Transverse colon (tissue), 4 donors: ENCODE results near the gene PLA2G4D. TPM values are rescaled to one million over a fixed set of nuclear protein-coding genes. Genes with fewer than 3 reads are reported as not detected.

ENCODE experiments used
- DNase-seq: peaks from one replicate; pipeline ENCODE4 v3.0.0-alpha.2; 2019
- H3K27ac ChIP-seq, 4 donors: fragments of 200-600 bp; sonication (generic); 2 replicates each; pipeline ENCODE4 v1.5.1; 2016 to 2018; ENCODE audit warnings: inconsistent platforms in 4 of 4
- H3K27me3 ChIP-seq: fragments of 200-600 bp; sonication (generic); 2 replicates; pipeline ENCODE4 v1.5.1; 2017; ENCODE audit warnings: inconsistent platforms
- H3K36me3 ChIP-seq, 4 donors: fragments of 200-600 bp; sonication (generic); 2 replicates each; pipeline ENCODE4 v1.5.1; 2017 to 2019; ENCODE audit warnings: inconsistent platforms in 4 of 4
- H3K4me1 ChIP-seq, 4 donors: fragments of 200-600 bp; sonication (generic); 2 replicates each; pipeline ENCODE4 v1.5.1; 2017 to 2020; ENCODE audit warnings: inconsistent platforms in 4 of 4
- H3K4me3 ChIP-seq, 4 donors: fragments of 200-600 bp; sonication (generic); 1 replicate in 1 of 4; 2 replicates in 3 of 4; pipeline versions ENCODE4 v1.5.1 to v1.6.1; 2017 to 2019; ENCODE audit warnings: inconsistent platforms in 4 of 4
- H3K9me3 ChIP-seq, 2 donors: fragments of 200-600 bp; sonication (generic); 2 replicates each; pipeline ENCODE4 v1.5.1; 2017 to 2019; ENCODE audit warnings: inconsistent platforms in 2 of 2
- EP300 ChIP-seq: sonication (generic); formaldehyde crosslinking; IDR thresholded peaks from one replicate; pipeline ENCODE4 v1.6.1; 2017; ENCODE audit warnings: antibody characterized with exemption, low read depth
- POLR2A ChIP-seq: fragments of 450-650 bp; IDR thresholded peaks from one replicate; pipeline ENCODE4 v1.6.1; 2016; ENCODE audit warnings: antibody characterized with exemption, mild to moderate bottlenecking, moderate library complexity
- POLR2AphosphoS5 ChIP-seq, 3 donors: sonication (generic); formaldehyde crosslinking; IDR thresholded peaks; one replicate each; pipeline ENCODE4 v1.6.1; 2016; ENCODE audit warnings: antibody characterized with exemption in 3 of 3
- WGBS, 2 donors: methylation state at CpG; one replicate each; pipeline ENCODE4 v1.1.5; 2018; ENCODE audit warnings: low coverage in 1 of 2; 5-methylcytosine and 5-hydroxymethylcytosine counted together
- in situ Hi-C, 4 donors: fragments of 200-750 bp; cut with MboI; loops; one replicate each; pipeline versions ENCODE4 v1.15.0 to v1.15.1; 2017; ENCODE audit warnings: low sequenced_read_pairs in 3 of 4, low pct_ligation_motif_present in 1 of 4, low pct_unique_long_range_greater_than_20kb in 1 of 4
- intact Hi-C: fragments of 100-400 bp; cut with DNase I; formaldehyde crosslinking; loops from one replicate; pipeline ENCODE4 v1.15.1; 2023; ENCODE audit warnings: low total_unique reads
- total RNA-seq, 4 donors: library from RNA; depleted of rRNA; stranded (reverse); fragments of >200 nt; gene quantifications; one replicate each; pipeline ENCODE4 v1.1.0, GENCODE V29; 2016
- TF ChIP-seq, protein P1 (sequence below), 5 experiments: fragments of 200-600 bp in 3 of 5; fragments of 450-650 bp in 2 of 5; sonication (generic) in 3 of 5; IDR thresholded peaks; 1 replicate in 2 of 5; 2 replicates in 3 of 5; pipeline ENCODE4 v1.5.1; 2016 to 2017; ENCODE audit warnings: antibody characterized with exemption in 5 of 5, inconsistent platforms in 3 of 5, mild to moderate bottlenecking in 2 of 5, moderate library complexity in 1 of 5

The PLA2G4D gene
- total RNA-seq, 4 donors from 2014 or later: 0.16 TPM; not detected in 3

DNA sequence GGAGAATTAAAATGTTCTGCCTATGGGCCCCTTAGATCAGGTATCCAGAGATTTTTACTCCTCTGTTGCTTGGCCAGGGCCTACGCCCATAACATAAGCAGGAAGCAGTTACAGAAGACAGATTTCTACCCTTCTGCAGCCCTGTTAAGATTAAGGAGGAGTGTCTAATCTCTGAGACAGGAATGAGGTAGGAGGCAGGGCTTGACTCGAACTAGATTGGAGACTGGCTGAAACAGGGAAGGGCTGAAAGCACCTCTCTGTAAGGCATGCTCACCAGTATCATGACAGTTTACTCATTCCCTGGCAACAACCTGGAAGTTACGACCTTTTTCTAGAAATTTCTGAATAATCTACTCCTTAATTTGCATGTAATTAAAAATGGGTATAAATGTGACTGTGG, 16.7 kb downstream of the PLA2G4D start:
- no peaks in the 10 kb centered on the region for H3K9me3 ChIP-seq
- H3K4me3 ChIP-seq: no peak overlapping the region
- no peak for TF ChIP-seq EP300
- no peak for TF ChIP-seq POLR2A
- no peak for TF ChIP-seq POLR2AphosphoS5 (IDR thresholded peaks at IDR 0.05)
- TF ChIP-seq, protein P1, sequence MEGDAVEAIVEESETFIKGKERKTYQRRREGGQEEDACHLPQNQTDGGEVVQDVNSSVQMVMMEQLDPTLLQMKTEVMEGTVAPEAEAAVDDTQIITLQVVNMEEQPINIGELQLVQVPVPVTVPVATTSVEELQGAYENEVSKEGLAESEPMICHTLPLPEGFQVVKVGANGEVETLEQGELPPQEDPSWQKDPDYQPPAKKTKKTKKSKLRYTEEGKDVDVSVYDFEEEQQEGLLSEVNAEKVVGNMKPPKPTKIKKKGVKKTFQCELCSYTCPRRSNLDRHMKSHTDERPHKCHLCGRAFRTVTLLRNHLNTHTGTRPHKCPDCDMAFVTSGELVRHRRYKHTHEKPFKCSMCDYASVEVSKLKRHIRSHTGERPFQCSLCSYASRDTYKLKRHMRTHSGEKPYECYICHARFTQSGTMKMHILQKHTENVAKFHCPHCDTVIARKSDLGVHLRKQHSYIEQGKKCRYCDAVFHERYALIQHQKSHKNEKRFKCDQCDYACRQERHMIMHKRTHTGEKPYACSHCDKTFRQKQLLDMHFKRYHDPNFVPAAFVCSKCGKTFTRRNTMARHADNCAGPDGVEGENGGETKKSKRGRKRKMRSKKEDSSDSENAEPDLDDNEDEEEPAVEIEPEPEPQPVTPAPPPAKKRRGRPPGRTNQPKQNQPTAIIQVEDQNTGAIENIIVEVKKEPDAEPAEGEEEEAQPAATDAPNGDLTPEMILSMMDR (IDR thresholded peaks at IDR 0.05): no peak
- in situ Hi-C loops (no loop called here), intact Hi-C loops (no loop called here)
- WGBS, 2 donors: 0 to 53% methylated on average over 1 to 3 of the region's 3 CpGs
- no peaks in the 10 kb centered on the region for H3K36me3 ChIP-seq
- no peak overlapping the region for H3K27ac ChIP-seq
- no peaks in the 10 kb centered on the region for H3K27me3 ChIP-seq
- no peak for DNase-seq
- no peaks in the 10 kb centered on the region for H3K4me1 ChIP-seq

DNA sequence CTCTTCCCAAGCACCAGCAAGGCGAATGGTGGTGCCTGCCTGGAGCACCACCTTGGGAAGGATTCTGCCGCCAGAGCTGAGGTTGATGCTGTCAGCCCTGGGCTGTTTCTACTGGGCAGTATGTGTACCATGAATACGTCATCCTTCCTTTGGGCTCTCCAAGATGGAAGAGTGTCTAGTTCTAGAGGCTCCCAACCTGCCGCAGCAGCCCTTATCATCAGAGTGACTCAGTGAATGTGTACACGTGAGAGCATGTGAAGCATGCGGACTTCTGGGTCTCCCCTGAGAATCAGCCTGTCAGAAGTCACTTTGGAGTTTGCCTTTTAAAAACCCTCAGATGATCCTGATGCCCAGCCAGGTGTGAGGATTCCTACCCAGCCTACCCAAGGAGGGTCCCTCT, 20.9 kb downstream of the PLA2G4D start:
- Histone ChIP-seq H3K27me3 (no peaks in the 10 kb centered on the region), H3K4me3 (no peak overlapping the region), H3K27ac (no peak overlapping the region), H3K9me3 (no peaks in the 10 kb centered on the region), H3K4me1 (no peaks in the 10 kb centered on the region), H3K36me3 (no peaks in the 10 kb centered on the region)
- intact Hi-C loops: no loop called here
- in situ Hi-C loops: no loop called here
- 87% methylated on average over 6 of the region's 6 CpGs; no CpG with 5 or more reads in 1 of the 2 donors for WGBS, 2 donors
- DNase-seq: no peak
- TF ChIP-seq, protein P1 (IDR thresholded peaks at IDR 0.05): no peak
- TF ChIP-seq EP300 (no peak), POLR2A (no peak), POLR2AphosphoS5 (IDR thresholded peaks at IDR 0.05) (no peak)

DNA sequence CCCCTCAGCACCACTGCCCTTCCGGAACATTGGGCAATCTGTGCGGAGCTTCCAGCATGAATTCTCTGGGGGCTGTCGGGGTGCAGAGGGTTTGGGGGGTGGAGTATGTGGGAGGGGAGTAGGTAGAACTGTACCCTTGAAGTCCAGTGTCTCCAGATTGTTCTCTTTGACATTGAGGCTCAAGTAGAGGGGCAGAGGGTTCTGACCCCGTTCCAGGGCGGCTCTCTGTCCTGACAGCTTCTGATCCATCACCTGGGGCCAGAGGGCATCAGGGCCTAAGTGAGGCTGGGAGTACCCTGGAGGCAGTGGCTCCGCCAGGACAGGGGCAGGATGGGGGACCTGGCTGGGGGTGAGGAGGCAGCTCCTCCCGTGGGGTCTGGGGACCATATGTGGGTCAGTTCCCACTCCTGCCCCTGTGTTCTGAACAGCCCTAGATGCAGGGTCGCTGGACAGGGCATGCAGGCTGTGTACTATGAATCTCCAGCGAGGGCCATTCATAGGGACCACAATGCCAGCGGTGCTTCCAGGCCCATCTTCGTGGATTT, 22.1 kb downstream of the PLA2G4D start:
- intact Hi-C loops: no loop called here
- Histone ChIP-seq H3K27me3 (no peaks in the 10 kb centered on the region), H3K4me3 (no peak overlapping the region), H3K9me3 (no peaks in the 10 kb centered on the region), H3K36me3 (no peaks in the 10 kb centered on the region), H3K27ac (no peak overlapping the region), H3K4me1 (no peaks in the 10 kb centered on the region)
- 79% methylated on average over 11 of the region's 11 CpGs; no CpG with 5 or more reads in 1 of the 2 donors for WGBS, 2 donors
- in situ Hi-C loops: no loop called here
- no peak for TF ChIP-seq POLR2AphosphoS5 (IDR thresholded peaks at IDR 0.05)
- TF ChIP-seq, protein P1 (IDR thresholded peaks at IDR 0.05): no peak
- no peak for TF ChIP-seq POLR2A
- TF ChIP-seq EP300: no peak
- DNase-seq: no peak

DNA sequence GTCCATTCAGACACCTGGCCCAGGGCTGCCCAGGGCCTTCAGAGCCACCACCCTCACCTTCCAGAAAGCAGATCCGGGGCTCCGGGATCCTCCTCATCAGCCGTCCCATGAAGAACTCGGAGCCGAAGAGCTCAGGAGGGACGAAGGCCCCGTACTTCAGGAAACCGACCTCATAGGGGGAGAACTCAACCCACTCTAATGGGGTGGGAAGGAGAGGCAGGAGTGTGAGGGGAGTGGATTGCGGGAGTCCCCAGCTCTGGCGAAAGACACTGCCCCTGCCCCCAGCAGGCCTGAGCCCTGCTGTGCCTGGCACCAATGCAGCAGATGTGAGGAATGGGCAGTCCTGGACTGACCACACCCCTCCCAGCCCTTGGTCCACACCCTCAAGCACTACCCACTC, 22.6 kb downstream of the PLA2G4D start:
- H3K4me1 ChIP-seq: no peaks in the 10 kb centered on the region
- no peak overlapping the region for H3K27ac ChIP-seq
- WGBS, 2 donors: 84 to 100% methylated on average over 1 to 10 of the region's 10 CpGs
- H3K4me3 ChIP-seq: no peak overlapping the region
- TF ChIP-seq POLR2AphosphoS5 (IDR thresholded peaks at IDR 0.05): no peak
- no peak for TF ChIP-seq EP300
- TF ChIP-seq POLR2A: no peak
- no peak for DNase-seq
- no peaks in the 10 kb centered on the region for H3K9me3 ChIP-seq
- H3K36me3 ChIP-seq: no peaks in the 10 kb centered on the region
- intact Hi-C loops (no loop called here), in situ Hi-C loops (no loop called here)
- H3K27me3 ChIP-seq: no peaks in the 10 kb centered on the region

DNA sequence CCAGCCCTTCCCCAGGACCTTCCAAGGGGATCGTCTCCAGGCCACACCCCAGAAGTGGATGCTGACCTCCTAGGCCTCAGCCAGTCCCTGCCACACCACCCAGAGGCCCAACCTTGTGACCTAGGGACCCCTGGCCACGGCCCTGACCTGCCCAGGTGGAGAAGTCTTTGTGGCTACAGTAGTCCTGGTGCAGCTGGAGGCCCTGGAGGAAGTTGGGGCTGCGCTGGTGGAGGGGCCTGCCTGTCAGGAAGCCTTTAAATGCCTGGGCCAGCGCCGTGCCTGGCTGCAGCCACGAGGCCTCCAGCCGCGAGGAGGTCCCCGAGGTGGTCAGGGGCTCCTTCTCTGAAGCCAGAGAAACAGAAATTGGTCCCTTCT, 23.4 kb downstream of the PLA2G4D start:
- intact Hi-C loops: no loop called here
- WGBS, 2 donors: 92% methylated on average over 9 of the region's 9 CpGs; no CpG with 5 or more reads in 1 of the 2 donors
- Histone ChIP-seq H3K36me3 (no peaks in the 10 kb centered on the region), H3K27me3 (no peaks in the 10 kb centered on the region), H3K4me1 (no peaks in the 10 kb centered on the region), H3K27ac (no peak overlapping the region), H3K9me3 (no peaks in the 10 kb centered on the region), H3K4me3 (no peak overlapping the region)
- no peak for TF ChIP-seq EP300
- no peak for DNase-seq
- in situ Hi-C loops: no loop called here
